Suppressor macrophage (primary cell): Measurements from ENCODE around the gene FRMD4B.

Experiments used
- DNase-seq, 4 experiments: peaks; one replicate each; pipeline ENCODE4 v3.0.0-alpha.2; 2020 to 2022

FRMD4B gene

DNA sequence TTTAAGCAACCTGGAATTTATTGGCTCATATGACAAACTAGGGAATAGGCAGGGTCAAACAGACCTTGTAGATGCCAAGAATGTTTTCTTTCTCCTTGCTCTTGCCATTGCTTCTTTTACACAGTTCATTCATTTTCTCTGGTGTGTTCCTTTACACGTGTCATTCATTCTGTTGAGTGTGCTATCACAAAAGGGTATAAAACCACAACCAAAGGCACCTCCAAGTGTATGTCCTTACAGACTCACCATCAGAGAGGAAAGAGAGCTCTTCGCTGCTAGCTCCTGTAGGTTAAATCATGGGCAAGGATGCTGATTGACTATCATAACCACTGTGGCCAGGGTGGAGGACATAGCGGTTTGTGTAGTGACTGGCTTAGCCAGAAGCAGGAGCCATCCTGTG lies 19.2 kb upstream of the FRMD4B start:
- no peak for DNase-seq

DNA sequence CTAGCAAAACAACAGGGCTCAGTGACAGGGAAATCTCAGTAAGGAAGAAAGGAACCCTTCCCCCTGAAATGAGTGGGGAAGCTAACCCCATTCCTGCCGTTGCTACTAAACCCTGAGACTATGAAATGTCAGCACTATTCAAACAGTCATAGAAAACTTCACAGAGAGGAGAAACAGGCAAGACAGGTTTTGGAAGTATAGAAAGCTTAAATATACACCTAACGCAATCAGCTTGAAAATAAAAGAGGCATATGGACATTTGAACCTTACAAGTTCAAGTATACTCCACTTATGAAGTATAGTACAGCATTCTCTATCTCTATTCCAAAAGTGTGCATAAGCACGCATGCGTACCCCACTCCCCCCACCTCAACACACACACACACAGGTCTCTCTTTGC lies 17.6 kb upstream of the FRMD4B start:
- DNase-seq, result no peak

DNA sequence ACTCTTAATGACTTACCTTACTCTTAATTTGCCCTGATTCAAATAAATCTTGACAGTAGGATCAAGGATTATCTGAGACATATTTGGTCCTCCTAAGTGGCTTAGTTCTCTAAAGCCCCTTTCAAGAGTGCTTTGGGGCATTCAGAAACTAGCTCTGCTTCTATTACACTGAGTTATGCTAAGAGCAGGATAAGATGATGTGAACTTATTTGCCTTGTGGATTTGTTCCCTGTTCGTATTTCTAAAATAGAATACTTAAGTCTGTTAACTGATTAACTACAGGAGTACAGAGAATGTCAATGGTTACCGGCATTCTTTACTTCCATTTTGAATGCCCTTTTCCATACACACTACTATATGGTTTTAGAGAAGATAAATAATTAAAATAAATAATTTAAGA lies 14.8 kb upstream of the FRMD4B start:
- DNase-seq, result no peak

DNA sequence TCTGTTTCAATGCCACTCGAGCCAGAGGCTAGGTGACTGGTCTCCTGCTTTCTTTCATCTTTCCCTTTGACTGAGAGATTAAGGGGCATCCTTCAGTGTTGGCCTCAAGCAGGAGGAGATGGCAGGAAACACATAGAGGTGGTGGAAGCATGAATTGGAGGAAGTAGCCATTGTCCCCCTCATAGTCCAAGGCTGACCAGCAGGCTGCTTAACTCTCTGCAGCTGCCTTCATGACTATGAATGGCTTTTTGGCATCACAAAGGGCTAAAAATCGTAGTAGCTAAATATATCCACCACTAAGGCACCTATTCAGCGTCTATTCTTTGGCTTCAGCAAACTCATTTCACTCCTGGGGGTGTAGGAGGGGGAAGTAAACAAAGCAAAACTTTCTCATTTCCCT lies 7.0 kb upstream of the FRMD4B start:
- DNase-seq, result no peak

DNA sequence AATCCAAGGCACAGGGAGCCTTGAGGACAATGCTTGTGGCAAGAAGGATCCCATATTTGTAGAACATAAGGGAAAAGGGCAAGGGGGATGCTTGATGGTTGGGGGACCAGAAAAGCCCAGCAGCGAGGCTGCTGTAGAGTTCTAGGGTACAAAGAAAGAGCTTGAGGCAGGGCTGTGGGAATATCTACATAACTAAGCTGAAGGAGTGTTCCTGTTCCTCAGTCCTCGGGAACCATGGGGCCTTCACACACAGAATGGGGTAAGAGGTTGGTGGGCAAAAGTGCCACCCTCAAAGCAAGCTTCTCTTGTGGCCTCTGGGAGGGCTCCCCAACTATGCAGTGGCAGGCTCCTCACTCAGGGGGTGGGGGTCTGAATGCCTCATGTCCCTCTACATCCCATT lies 6.5 kb upstream of the FRMD4B start:
- DNase-seq, result no peak

DNA sequence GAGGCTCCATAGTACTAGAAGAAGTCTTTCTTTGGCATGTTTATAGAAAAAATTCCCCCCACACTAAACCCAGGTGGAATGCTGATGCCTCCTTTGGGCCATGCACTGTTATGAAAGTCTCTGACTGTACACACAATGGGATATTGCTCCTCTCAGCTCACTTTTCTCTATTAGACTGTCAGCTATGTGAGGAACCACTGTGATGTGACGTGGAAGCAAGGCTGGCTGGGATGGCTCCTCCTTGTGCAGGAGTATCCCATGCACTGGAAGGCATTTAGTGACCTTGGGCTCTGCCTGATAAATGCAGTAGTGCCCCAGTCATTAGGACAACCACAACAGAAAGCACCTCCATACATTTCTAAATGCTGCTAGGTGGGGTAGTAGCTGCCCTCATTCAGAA lies 5.7 kb upstream of the FRMD4B start:
- no peak for DNase-seq

DNA sequence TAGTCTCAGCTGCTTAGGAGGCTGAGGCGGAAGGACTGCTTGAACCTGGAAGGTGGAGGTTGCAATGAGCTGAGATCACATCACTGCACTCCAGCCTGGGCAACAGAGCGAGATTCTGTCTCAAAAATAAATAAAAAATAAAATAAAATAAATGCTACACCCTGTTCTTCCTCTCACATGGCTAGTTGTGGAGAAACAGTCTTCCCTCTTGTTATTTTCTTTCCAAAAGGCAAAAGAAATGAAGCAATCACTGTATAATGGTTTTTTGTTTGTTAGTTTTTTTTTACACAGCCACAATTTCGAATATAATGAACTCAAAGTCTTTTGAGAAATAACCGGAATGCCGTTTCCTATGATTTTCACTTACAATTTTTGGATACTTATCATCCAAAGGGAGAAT lies 4.9 kb upstream of the FRMD4B start:
- DNase-seq, result no peak

DNA sequence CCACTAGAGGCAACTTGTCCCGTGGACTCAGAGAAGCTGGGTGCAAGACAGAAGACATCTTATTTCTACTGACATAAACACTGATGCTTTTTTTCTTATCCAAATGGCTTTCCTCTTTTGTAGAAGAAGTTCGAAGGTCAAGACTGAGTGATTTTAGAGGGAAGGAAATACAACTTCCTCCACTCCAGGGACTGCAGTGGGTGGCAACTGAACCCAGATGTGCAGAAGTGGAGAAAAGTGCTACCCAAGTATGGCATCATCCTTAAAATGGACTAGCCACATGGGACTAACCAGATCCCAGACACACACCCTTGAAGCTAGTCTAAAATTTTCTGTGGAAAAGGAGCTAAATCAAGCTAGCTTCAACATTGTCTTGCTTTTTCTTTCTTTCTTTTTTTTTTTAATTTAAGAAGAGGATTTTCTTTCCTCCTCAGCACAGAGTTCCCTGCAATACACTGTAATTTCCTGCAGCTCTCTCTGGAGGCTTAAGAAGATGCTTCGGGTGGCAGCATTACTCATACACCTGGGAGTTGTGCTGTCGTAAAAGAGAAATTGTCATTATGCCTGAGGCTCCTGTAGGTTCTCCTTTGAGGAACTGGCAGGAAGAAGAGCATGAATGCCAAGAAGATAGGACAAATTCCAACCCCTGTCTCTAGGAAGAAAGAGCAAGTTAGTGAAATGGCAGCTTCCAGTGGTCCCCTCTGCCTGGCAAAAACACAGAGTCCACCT lies 3.8 kb upstream of the FRMD4B start:
- peak; percentile 66 to 85 (median 78) for DNase-seq

DNA sequence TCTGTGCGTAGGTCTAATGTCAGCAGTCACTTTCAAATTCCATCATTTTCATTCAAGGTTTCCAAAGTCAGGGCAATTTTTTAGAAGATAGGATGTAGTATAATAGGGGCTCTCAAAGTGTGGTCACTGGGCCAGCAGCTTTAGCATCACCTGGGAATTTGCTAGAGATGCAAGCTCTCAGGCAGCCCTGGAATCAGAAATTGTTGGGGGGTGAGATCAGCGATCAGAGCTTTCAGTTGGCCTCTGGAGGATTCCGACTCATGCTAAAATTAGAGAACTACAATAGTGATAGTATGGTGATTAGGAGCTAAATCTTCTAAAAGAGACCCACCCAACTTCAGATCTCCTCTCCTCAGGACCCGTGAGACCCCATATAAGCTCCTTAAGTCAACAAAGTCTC lies 2.4 kb upstream of the FRMD4B start:
- DNase-seq, result no peak

DNA sequence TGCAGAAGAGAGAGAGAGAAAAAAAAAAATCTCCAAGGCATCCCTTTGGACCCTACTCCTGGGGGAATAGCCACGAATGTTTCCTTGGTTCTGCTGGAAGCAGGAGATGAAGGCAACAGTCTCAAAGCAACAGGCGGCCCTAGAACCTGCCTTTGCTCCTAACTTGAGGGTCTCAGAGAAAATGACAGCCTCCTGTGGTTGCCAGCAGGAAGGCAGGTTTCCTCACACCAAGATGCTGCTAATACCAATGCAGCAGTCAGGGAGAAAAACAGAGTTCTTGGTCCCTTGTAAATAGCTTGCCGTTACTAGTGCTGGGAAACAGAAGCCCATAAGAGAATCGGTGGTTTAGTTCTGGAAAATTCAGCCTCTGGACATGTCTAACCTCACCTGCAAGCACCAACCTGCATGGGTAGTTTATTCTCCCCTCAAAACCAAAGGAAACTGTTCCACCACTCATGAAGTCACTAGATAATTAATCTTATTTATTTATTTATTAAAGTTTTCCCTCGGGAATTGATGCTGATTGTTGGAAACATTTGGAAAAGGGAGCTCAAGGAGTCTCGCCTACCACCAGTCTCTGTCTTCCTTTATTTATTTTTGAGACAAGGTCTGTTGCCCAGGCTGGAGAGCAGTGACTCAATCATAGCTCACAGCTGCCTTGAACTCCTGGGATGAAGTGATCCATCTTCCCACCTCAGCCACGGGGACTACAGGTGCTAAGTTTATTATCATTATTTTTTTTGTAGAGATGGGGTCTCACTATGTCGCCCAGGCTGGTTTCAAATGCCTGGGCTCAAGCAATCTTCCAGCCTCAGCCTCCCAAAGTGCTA lies 883 bp upstream of the FRMD4B start:
- no peak for DNase-seq

DNA sequence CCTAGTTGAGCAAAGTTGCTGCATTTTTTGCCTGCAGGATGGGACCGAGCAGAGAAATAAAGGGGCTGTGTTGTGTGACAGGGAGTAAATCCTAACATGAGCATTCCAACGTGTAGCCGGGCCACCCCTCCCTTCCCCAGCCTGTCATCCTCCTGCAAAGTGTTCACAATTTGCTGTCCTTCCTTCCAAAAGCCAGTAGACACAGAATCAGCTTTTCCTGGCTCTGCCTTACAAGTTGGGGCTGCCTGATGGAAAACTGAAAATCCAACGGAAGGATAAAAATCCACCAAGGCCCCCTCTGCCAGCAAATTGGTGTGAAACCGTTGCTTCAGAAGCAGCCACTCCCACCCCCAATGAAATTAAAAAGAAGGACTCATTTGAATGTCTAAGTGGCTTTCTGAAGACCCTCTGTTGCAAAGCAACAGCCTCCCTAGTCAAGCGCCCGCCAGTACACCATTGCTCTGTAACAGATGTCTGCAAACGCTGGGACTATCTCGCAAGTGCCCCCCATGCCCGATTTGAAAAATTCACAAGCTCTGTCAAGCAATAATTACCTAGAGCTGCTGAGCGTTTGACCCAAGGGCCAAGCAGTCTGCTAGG lies 665 bp downstream of the FRMD4B start:
- DNase-seq, result no peak

DNA sequence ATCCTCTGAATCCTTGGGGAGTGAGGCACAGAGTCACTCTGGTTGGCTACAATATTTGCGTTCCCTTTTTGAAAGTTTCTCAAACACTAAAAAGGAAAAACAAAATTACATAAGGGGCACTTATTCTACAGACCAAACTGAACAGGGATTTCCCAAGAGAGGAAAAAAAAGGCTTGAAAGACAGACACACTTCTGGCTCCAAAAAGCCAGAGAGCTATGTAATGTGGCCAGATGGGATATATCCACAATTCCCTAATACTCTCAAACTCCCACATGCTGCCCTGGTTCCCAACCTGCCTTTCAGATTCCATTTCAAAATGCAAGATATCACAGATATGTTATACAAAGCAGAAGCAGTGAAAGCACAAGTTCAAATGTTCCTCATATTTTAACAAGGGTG lies 1.6 kb downstream of the FRMD4B start:
- peak in 3 of 4 experiments; percentile 18 to 55 (median 41) for DNase-seq

DNA sequence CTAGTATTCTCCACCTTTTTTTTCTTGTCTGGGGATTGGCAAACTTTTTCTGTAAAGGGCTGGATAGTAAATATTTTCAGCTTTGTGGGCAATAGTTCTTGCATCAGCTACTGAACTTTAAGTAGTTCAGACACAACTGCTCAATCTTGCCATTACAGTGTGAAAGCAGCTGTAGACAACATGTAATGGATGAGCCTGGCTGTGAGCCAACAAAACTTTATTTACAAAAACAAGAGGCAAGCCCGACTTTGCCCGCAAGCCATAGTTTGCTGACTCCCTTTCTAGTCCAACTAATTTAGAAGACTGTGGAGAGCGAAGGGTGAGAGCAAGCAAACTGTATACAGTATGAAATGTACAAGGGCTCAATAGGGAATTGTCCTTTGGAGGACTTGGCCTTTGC lies 6.2 kb downstream of the FRMD4B start:
- DNase-seq, result no peak

DNA sequence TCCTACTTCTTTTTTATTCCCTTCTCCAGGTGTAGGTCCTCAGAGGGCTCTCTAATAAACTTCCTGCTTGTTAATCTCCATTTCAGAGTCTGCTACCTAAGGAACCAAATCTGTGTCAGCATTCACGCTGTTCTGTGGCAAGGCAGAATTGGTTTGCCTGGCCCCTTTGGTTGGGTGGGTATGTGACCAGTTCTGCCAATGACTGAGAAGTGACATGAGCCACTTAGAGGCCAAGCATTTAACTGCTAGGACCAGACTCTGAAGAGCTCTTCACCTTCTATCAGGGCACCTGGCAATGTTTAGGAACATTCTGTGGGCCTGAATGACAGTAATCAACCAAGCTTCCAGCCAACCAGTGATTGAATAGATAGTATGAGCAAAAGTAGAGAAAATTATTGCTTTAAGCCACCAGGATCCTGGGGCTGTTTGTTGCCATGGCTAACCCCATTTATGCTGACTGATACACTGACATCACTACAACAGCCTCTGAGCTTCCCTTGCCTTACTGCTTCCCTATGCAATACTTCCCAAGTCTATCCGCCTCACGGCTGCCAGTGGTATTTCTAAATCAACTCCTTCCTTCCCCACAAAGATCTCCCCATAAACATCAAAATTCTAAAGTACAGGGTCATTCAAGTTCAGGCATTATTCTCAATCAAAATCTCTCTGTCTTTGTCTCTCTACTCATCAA lies 7.6 kb downstream of the FRMD4B start:
- DNase-seq, result peak; percentile 24 to 66 (median 54)

DNA sequence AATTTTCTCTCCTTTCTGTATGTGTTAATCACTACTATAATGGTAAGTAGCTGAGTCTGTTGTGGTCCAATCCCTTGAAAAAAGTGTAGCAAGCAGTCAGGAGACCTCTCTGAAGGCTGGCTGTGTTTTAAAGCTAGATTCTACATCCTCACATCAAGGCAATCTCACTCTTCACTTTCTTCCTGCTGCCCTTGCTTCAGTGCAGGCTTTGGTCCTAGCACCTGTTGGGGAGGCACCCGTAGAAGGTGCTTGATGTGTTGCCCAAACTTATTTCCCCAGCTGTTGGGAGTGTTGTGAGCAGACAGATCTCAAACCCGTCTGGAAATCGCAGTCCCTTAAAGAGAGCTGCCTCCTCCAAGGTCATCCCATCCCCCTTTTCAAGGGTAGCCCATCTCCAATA lies 8.6 kb downstream of the FRMD4B start:
- no peak for DNase-seq

DNA sequence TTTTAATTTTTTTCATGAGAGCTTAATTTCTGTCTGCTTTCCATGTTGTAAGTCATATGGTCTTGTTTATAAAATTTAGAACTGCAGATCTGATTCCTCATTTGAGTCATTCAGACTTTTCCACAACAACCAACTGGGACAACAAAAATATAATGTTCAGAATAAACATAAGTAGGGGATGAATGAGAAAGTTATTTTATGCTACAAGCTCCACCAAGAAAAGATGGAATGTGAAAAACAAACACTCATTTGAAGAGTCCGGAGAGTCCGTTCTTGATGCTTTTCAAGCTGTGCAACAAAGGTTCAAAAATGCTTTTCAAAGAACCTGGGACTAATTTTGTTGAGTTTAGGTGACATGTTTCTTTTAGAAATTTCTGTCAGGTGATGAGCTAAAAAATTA lies 9.2 kb downstream of the FRMD4B start:
- no peak for DNase-seq

DNA sequence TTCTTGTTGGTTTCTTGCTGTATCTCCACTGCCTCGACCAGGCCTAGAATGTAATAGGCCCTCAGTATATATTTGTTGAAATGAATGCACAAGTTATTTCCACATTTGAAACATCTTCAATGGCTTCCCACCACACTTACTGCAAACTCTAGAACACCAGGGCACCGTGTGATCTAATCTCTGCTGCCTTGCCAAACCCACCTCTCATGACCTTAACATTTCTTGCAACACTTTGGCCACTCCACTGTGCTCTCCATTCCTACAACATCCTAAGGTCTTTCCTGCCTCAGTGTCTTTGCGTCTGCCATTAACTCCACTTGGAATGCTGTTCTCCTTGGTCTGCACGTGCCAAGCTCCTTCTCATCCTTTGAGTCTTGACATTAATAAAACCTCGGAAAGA lies 14.1 kb downstream of the FRMD4B start:
- DNase-seq, result peak in 2 of 4 experiments; percentile 23 to 29

DNA sequence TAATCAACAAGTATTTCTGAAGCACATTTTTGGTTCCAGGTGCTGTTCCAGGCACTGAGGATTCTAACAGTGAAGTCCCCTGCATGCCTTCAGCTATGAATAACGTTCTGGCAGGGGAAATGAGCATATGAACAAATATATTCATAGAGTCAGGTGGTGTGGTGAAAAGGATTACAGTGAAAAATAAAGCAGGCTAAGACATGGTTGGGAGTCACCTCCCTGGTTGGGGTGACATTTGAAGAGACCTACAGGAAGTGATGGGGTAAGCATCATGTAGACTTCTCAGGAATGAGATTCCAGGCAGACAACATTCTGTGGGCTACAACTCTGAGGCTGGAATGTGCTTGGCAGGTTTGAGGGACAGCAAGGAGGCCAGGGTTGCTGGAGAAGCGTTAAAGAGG lies 15.0 kb downstream of the FRMD4B start:
- DNase-seq, result peak in 2 of 4 experiments; percentile 16 to 22

DNA sequence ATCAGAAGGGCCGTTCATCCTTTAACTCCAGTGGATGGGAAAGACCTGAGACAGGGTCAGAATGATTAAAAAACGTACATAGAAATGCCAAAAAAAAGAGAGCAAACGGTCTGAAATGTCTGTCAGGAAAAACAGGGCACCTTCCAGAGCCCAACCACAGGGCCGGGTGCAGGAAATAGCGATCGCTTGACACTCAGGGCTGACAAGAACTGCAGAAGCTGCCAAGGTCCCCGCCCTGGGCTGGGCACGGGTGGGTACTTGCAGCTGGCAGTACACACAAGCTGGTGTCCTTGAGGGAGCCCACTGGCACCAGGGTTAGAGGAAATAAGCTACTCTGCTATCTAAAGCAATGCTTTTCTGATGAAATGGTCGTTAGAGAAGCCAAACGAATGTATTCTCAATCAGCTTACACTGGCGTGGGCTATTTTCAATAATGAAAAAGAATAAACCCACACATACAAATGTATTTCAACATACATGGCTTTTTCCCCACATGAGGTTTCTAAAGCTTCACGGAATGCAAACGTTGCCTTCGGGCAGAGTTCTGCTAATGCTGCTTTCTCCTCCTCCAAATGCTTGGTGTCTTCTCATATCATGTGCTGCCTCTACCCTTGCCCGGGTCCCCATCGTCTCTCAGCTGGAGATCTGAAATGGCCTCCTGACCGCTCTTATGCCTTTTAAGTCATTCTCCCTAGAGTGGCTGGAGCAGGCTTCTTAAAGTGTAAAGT lies 15.6 kb downstream of the FRMD4B start:
- peak; percentile 35 to 64 (median 64) for DNase-seq

DNA sequence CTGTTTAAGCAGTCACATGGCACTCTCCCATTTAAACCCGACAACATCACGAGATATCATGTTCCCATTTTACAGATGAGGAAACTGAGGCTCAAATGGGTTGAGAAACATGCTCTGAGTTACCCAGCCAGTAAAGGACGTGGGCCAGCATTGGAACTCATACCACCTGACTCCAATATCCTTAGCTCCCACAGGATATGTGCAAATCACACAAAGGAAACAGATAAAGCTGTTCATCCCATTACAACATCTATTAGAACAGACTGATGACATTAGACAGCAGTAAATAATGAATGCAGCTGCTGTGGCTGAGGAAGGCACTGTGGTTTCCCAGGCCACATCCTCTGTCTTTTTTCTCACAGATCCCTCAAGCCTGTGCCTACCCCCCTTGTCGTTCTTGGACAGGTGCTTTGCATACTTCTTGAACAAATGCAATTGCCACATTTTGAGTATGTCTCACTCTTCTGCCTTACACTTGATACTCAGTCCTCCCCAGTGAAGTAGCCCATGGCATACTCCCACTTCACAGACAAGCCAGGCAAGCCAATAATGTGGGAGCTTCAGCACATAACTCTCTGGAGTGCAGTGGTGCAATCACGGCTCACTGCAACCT lies 17.7 kb downstream of the FRMD4B start:
- DNase-seq, result peak in 3 of 4 experiments; percentile 35 to 53 (median 36)

DNA sequence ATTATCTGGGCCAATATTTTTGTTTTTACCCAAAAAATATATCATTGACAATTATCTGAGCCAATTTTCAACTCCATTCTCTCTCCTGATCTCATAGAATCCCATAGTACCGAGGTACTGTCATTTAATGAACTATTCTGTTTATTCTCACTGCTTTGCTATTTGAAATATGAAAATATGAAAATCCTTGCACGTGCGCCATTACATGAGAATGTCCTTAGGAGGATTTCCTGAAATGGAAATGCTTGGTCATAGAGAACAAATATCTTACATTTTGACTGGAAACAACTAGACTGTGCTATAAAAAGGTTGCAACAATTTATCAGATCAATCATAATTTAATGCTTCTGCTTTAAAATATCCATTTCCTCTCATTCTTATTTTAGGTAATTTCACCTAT lies 18.3 kb downstream of the FRMD4B start:
- DNase-seq, result no peak

DNA sequence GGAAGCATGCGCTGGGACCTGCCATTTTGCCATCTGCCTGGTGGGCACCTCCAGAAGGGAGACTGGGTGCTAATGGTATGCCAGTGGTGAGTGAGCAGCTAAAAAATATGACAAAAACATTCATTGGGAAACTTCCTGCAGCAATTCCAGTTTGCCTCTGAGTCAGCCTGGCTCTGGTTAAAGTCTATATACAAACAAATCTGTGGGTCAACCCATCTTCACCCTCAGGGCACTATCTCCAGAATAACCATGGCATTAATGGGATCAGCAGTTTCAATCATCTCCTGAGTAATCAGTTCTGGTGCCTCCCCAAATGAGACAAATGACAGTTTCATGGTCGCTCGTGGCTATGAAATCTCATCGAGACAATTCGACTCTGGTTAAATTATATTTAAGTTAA lies 21.5 kb downstream of the FRMD4B start:
- DNase-seq, result peak in 2 of 4 experiments; percentile 50 to 56
